Stimulated activated effector memory CD8-positive, alpha-beta T cell treated with anti-CD3 and anti-CD28 coated beads, Interleukin-12 subunit alpha, Interleukin-12 subunit beta, amount 100 ng/mL, for 72 hours (primary cell): ENCODE measurements around the gene ATP11C.
A peak's percentile ranks its signal among the peaks of the same experiment; 100 is the strongest.
"Not testable (repeated sequence)": the region's sequence is repeated elsewhere in the genome, so short reads cannot be mapped to it uniquely, and the experiment has no call there.

Source experiments
- ATAC-seq: fragments of 150-1000 bp; cut with Tn5 transposase; 2 replicates; pipeline ENCODE4 v1.10.0; 2021
- DNase-seq, 2 donors: peaks; one replicate each; pipeline ENCODE4 v3.0.0; 2021 to 2022; ENCODE audit warnings: low spot score in 2 of 2
- H3K27ac Mint-ChIP-seq: one replicate; pipeline ENCODE4 v1.8.0; 2022; ENCODE audit warnings: mild to moderate bottlenecking, mixed read lengths
- H3K36me3 Mint-ChIP-seq: one replicate; pipeline ENCODE4 v1.8.0; 2022; ENCODE audit warnings: mild to moderate bottlenecking, mixed read lengths
- H3K4me1 Mint-ChIP-seq: one replicate; pipeline ENCODE4 v1.8.0; 2022; ENCODE audit warnings: mixed read lengths
- H3K4me3 Mint-ChIP-seq: one replicate; pipeline ENCODE4 v1.8.0; 2022; ENCODE audit warnings: mild to moderate bottlenecking, mixed read lengths
- H3K9me3 Mint-ChIP-seq: one replicate; pipeline ENCODE4 v1.8.0; 2022; ENCODE audit warnings: mixed read lengths

The ATP11C gene

DNA sequence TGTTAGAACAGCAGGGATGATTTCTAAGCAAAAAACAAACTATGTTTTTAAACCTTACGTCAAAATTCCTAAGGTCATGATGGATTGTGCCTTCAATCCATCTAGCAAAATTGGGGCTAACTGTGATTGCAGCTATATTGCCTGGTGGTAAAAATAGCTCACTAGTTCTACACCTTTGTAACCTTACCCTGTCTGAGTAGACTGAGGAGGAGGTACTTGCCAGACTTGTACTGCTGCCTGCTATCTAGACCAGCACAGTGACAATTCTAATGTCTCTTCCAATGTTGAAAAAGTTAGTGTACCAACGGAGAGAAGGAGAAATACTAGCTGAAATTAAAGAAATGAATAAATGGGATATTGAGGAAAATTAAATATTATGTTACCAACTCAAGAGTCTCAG is 30.3 kb downstream of the ATP11C start:
- no peak overlapping the region for H3K27ac Mint-ChIP-seq
- peaks cover 6% of the 10 kb centered on the region for H3K4me1 Mint-ChIP-seq
- ATAC-seq: no peak
- H3K9me3 Mint-ChIP-seq: no peaks in the 10 kb centered on the region
- no peak for DNase-seq
- H3K36me3 Mint-ChIP-seq: no peaks in the 10 kb centered on the region
- H3K4me3 Mint-ChIP-seq: no peak overlapping the region

GRCh38 chrX:139898334-139898733 is 34.5 kb downstream of the ATP11C start:
- Mint-ChIP-seq H3K27ac (no peak overlapping the region), H3K4me1 (peaks cover 6% of the 10 kb centered on the region), H3K36me3 (no peaks in the 10 kb centered on the region), H3K4me3 (no peak overlapping the region), H3K9me3 (no peaks in the 10 kb centered on the region)
- no peak for DNase-seq
- no peak for ATAC-seq

- Mint-ChIP-seq H3K36me3 (no peaks in the 10 kb centered on the region), H3K4me1 (peaks cover 28% of the 10 kb centered on the region), H3K27ac (no peak overlapping the region), H3K9me3 (no peaks in the 10 kb centered on the region), H3K4me3 (no peak overlapping the region)
- DNase-seq (peak in 1 of 2 donors; percentile 46), ATAC-seq (peak; percentile 80)
Measured at GRCh38 chrX:139892512-139892911, 40.3 kb downstream of the ATP11C start.

GRCh38 chrX:139890991-139891700 is 41.7 kb downstream of the ATP11C start:
- no peaks in the 10 kb centered on the region for H3K36me3 Mint-ChIP-seq
- no peak for ATAC-seq
- H3K9me3 Mint-ChIP-seq: no peaks in the 10 kb centered on the region
- DNase-seq: no peak
- no peak overlapping the region for H3K4me3 Mint-ChIP-seq
- H3K4me1 Mint-ChIP-seq: peaks cover 25% of the 10 kb centered on the region
- no peak overlapping the region for H3K27ac Mint-ChIP-seq

DNA sequence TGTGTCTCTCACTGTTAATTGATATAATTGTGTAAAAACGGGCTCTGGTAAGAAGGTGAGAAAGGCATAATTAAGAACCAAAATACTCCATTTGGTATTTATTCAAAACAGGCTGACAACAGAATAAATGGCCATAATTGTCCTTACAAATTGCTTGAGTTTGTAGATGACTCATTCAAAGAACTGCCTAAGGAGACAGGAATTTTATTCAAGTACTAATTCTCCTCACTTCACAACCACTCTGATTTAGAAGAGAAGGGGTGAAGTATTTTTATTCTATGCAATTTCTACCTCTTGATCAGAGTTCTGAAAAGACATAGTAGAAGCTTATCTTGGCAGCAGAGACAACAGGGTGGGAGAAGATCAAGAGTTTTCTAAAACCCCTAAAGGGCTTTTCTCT is 43.1 kb downstream of the ATP11C start:
- H3K36me3 Mint-ChIP-seq: no peaks in the 10 kb centered on the region
- ATAC-seq (no peak), DNase-seq (no peak)
- no peaks in the 10 kb centered on the region for H3K9me3 Mint-ChIP-seq
- H3K27ac Mint-ChIP-seq: no peak overlapping the region
- H3K4me3 Mint-ChIP-seq: no peak overlapping the region
- H3K4me1 Mint-ChIP-seq: peaks cover 22% of the 10 kb centered on the region

GRCh38 chrX:139883984-139884383 is 48.9 kb downstream of the ATP11C start:
- ATAC-seq: no peak
- H3K4me1 Mint-ChIP-seq: peaks cover 9% of the 10 kb centered on the region
- H3K36me3 Mint-ChIP-seq: no peaks in the 10 kb centered on the region
- no peak overlapping the region for H3K27ac Mint-ChIP-seq
- DNase-seq: no peak
- H3K9me3 Mint-ChIP-seq: no peaks in the 10 kb centered on the region
- no peak overlapping the region for H3K4me3 Mint-ChIP-seq

GRCh38 chrX:139882299-139882698 is 50.6 kb downstream of the ATP11C start:
- no peak overlapping the region for H3K27ac Mint-ChIP-seq
- DNase-seq (no peak), ATAC-seq (no peak)
- H3K4me3 Mint-ChIP-seq: no peak overlapping the region
- peaks cover 15% of the 10 kb centered on the region for H3K4me1 Mint-ChIP-seq
- no peaks in the 10 kb centered on the region for H3K36me3 Mint-ChIP-seq
- H3K9me3 Mint-ChIP-seq: no peaks in the 10 kb centered on the region

- Mint-ChIP-seq H3K4me3 (no peak overlapping the region), H3K4me1 (peaks cover 15% of the 10 kb centered on the region), H3K27ac (no peak overlapping the region), H3K9me3 (no peaks in the 10 kb centered on the region), H3K36me3 (no peaks in the 10 kb centered on the region)
- ATAC-seq: no peak
- no peak for DNase-seq
Measured at GRCh38 chrX:139881572-139881971, 51.3 kb downstream of the ATP11C start.

GRCh38 chrX:139881130-139881529 is 51.7 kb downstream of the ATP11C start:
- ATAC-seq: no peak
- DNase-seq: no peak
- Mint-ChIP-seq H3K4me1 (peaks cover 15% of the 10 kb centered on the region), H3K27ac (no peak overlapping the region), H3K36me3 (no peaks in the 10 kb centered on the region), H3K9me3 (no peaks in the 10 kb centered on the region), H3K4me3 (no peak overlapping the region)

DNA sequence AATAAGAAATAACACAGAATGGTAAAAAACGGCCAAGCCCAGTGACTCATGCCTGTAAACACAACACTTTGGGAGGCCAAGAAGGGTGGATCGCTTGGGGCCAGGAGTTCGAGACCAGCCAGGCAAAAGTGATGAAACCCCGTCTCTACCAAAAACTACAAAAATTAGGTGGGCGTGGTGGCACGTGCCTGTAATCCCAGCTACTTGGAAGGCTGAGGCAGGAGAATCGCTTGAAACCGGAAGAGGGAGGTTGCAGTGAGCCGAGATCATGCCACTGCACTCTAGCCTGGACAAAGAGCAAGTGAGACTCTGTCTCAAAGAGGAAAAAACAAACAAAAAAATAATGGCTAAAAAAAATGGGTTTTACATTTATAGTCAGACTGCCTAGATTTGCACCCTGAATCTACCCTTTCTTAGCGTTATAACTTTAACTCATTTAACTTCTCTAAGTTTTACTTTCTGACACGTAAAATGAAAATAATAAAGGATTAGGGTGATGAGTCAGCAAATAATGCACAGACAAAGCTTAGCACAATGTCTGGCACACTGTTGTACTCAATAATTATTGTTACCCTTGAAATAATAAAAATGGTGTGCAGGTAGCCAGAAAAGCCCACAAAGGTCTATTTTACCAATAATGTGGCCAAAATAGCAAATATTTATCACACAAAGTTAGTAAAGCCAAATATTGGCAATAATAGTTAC is 55.0 kb downstream of the ATP11C start:
- H3K36me3 Mint-ChIP-seq: peaks cover 5% of the 10 kb centered on the region
- ATAC-seq (no peak), DNase-seq (no peak)
- no peak overlapping the region for H3K4me3 Mint-ChIP-seq
- peaks cover 15% of the 10 kb centered on the region for H3K4me1 Mint-ChIP-seq
- no peak overlapping the region for H3K27ac Mint-ChIP-seq
- H3K9me3 Mint-ChIP-seq: no peaks in the 10 kb centered on the region

DNA sequence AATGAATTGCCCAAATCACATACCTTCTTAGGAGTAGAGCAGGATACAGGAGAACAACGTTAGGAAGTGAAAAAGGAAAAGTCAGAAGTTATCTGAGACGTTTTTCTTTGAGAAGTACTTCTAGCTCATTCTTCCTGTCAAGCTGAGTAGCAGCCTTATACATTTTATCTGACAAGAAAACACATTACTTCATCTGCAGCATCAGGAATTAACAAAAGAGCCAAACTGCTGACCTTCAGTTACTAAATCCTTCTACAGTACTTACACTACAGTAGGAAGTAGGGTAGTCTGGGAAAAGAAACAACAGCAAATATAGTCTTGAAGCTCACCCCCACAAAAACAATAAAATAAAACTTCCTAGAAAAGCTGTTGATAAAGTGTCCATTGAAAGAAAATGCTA is 57.0 kb downstream of the ATP11C start:
- DNase-seq (no peak), ATAC-seq (no peak)
- peaks cover 15% of the 10 kb centered on the region for H3K4me1 Mint-ChIP-seq
- H3K27ac Mint-ChIP-seq: peak overlapping the region; percentile 20
- peaks cover 5% of the 10 kb centered on the region for H3K36me3 Mint-ChIP-seq
- H3K4me3 Mint-ChIP-seq: no peak overlapping the region
- H3K9me3 Mint-ChIP-seq: no peaks in the 10 kb centered on the region

- H3K9me3 Mint-ChIP-seq: no peaks in the 10 kb centered on the region
- DNase-seq (no peak), ATAC-seq (no peak)
- peaks cover 3% of the 10 kb centered on the region for H3K36me3 Mint-ChIP-seq
- no peak overlapping the region for H3K27ac Mint-ChIP-seq
- H3K4me3 Mint-ChIP-seq: no peak overlapping the region
- H3K4me1 Mint-ChIP-seq: peaks cover 7% of the 10 kb centered on the region
Measured at GRCh38 chrX:139869796-139870195, 63.1 kb downstream of the ATP11C start.

- Mint-ChIP-seq H3K27ac (no peak overlapping the region), H3K4me1 (peaks cover 7% of the 10 kb centered on the region), H3K9me3 (no peaks in the 10 kb centered on the region), H3K36me3 (no peaks in the 10 kb centered on the region), H3K4me3 (no peak overlapping the region)
- ATAC-seq (no peak), DNase-seq (no peak)
Measured at GRCh38 chrX:139864640-139865039, 68.2 kb downstream of the ATP11C start.

GRCh38 chrX:139862208-139862607 is 70.6 kb downstream of the ATP11C start:
- ATAC-seq: no peak
- DNase-seq: no peak
- Mint-ChIP-seq H3K9me3 (no peaks in the 10 kb centered on the region), H3K4me3 (no peak overlapping the region), H3K27ac (no peak overlapping the region), H3K36me3 (no peaks in the 10 kb centered on the region), H3K4me1 (peaks cover 4% of the 10 kb centered on the region)

- not testable (repeated sequence) for DNase-seq, H3K4me1 Mint-ChIP-seq, ATAC-seq, H3K4me3 Mint-ChIP-seq, H3K27ac Mint-ChIP-seq, H3K36me3 Mint-ChIP-seq, H3K9me3 Mint-ChIP-seq
Measured at GRCh38 chrX:139856826-139857225, 76.0 kb downstream of the ATP11C start.

- Mint-ChIP-seq H3K4me3 (no peak overlapping the region), H3K27ac (no peak overlapping the region), H3K36me3 (no peaks in the 10 kb centered on the region), H3K4me1 (no peaks in the 10 kb centered on the region), H3K9me3 (no peaks in the 10 kb centered on the region)
- DNase-seq: no peak
- no peak for ATAC-seq
Measured at GRCh38 chrX:139851730-139852129, 81.1 kb downstream of the ATP11C start.
